ENCODE measurements around the gene PHAF1. TPM values are rescaled to one million over a fixed set of nuclear protein-coding genes. Genes with fewer than 3 reads are reported as not detected.

Gene PHAF1
- total and polyA plus RNA-seq, 4 donors, result 26.6 to 42.4 (median 28.4) TPM

GRCh38 chr16:67169011-67169451, 59.3 kb downstream of the PHAF1 start:
- no peak for TF ChIP-seq TAF1 (conservative IDR thresholded peaks at IDR 0.05)
- no peak for TF ChIP-seq GABPA (IDR thresholded peaks at IDR 0.05 in 1 of 2, conservative IDR thresholded peaks at IDR 0.05 in 1 of 2)
- no peak for DNase-seq (ENCODE audit: low spot score)
- H3K36me3 ChIP-seq (ENCODE audit: control insufficient read depth in 4 of 4, insufficient read depth in 3 of 4, low read depth in 1 of 4, low read length in 3 of 4), result peaks cover 0 to 2% (median 0%) of the 10 kb centered on the region in 4 donors
- WGBS, result 73% methylated on average over 9 of the region's 9 CpGs
- H3K4me1 ChIP-seq (ENCODE audit: control insufficient read depth in 4 of 4, insufficient read depth in 4 of 4, low read length in 3 of 4), result peaks cover 19 to 30% (median 24%) of the 10 kb centered on the region in 4 donors
- no peak overlapping the region for H3K27ac ChIP-seq (ENCODE audit: low read depth in 1 of 2, low read length in 2 of 2)
- H3K9me3 ChIP-seq (ENCODE audit: control insufficient read depth in 4 of 4, low read length in 3 of 4), result no peaks in the 10 kb centered on the region
- no peak overlapping the region for H3K9ac ChIP-seq (ENCODE audit: low read depth in 1 of 2, low read length in 2 of 2)
- no peak overlapping the region for H3K4me3 ChIP-seq (ENCODE audit: low read depth in 1 of 3, low read length in 3 of 3)
- no peaks in the 10 kb centered on the region for H3K27me3 ChIP-seq (ENCODE audit: control insufficient read depth in 4 of 4, insufficient read depth in 4 of 4, low read length in 3 of 4)

- Histone ChIP-seq H3K4me1 (ENCODE audit: control insufficient read depth in 4 of 4, insufficient read depth in 4 of 4, low read length in 3 of 4) (peaks cover 17 to 31% (median 24%) of the 10 kb centered on the region in 4 donors), H3K27ac (ENCODE audit: low read depth in 1 of 2, low read length in 2 of 2) (peak overlapping the region in 1 of 2 donors; percentile 36), H3K9me3 (ENCODE audit: control insufficient read depth in 4 of 4, low read length in 3 of 4) (no peaks in the 10 kb centered on the region), H3K4me3 (ENCODE audit: low read depth in 1 of 3, low read length in 3 of 3) (peak overlapping the region in 2 of 3 donors; percentile 49 to 60), H3K36me3 (ENCODE audit: control insufficient read depth in 4 of 4, insufficient read depth in 3 of 4, low read depth in 1 of 4, low read length in 3 of 4) (peaks cover 0 to 2% (median 0%) of the 10 kb centered on the region in 4 donors), H3K27me3 (ENCODE audit: control insufficient read depth in 4 of 4, insufficient read depth in 4 of 4, low read length in 3 of 4) (no peaks in the 10 kb centered on the region), H3K9ac (ENCODE audit: low read depth in 1 of 2, low read length in 2 of 2) (no peak overlapping the region)
- DNase-seq (ENCODE audit: low spot score), result no peak
- TF ChIP-seq CTCF (IDR thresholded peaks at IDR 0.05; ENCODE audit: low read depth, low read length, missing input control), result peak; percentile 25
- no peak for TF ChIP-seq YY1 (IDR thresholded peaks at IDR 0.05)
- WGBS, result 25% methylated on average over 24 of the region's 24 CpGs
These were observed 60.0 kb downstream of the PHAF1 start for GRCh38 chr16:67169642-67170167.

DNA sequence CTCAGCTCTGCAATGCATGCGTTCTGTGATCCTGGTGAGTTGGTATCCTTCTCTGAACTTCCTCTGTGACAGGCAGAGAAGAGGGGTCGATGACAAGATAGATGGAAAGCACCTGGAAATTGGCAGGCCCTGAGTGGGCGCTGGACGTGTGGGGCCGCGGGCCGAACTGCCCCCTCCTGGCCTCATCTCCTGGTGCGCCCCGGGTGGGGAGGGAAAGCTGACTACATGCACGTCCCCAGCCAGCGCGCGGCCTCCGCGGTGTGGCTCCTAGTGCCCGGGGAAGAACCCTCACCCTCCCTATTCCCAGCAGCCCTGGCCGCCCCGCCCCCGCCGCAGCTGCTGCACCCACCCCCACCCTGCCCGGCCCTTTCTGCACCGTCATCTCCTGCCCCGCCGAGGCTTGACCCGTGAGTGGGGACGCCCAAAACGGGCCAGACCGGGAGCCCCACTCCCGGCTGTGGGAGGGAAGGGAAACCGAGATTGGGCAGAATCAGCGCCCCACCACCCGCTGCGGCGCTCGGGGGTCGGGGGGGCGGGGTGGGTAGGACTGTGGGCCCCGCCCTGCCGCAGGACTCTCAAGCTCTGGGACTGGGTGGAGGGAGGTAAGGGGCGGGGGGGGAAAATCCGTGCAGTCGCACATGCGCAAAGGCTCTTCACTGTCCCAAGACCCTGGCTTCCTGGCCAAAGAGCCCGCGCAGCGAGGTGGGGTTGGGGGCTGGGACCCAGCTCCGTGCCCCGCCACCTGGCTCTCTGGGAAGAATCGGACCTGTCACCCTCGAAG, 60.6 kb downstream of the PHAF1 start, which contains the start of gene NOL3:
Gene NOL3 (plus strand): TSS at position 371 of the 781 bp plus-strand sequence.
- Histone ChIP-seq H3K9me3 (ENCODE audit: control insufficient read depth in 4 of 4, low read length in 3 of 4) (no peaks in the 10 kb centered on the region), H3K27me3 (ENCODE audit: control insufficient read depth in 4 of 4, insufficient read depth in 4 of 4, low read length in 3 of 4) (no peaks in the 10 kb centered on the region), H3K4me3 (ENCODE audit: low read depth in 1 of 3, low read length in 3 of 3) (peak within 1 kb of the TSS in 2 of 3 donors; percentile 49 to 60), H3K27ac (ENCODE audit: low read depth in 1 of 2, low read length in 2 of 2) (peak within 1 kb of the TSS in 1 of 2 donors; percentile 60), H3K4me1 (ENCODE audit: control insufficient read depth in 4 of 4, insufficient read depth in 4 of 4, low read length in 3 of 4) (peaks cover 11 to 27% (median 19%) of the 10 kb centered on the region in 4 donors), H3K9ac (ENCODE audit: low read depth in 1 of 2, low read length in 2 of 2) (peak within 1 kb of the TSS; percentile 13 to 65), H3K36me3 (ENCODE audit: control insufficient read depth in 4 of 4, insufficient read depth in 3 of 4, low read depth in 1 of 4, low read length in 3 of 4) (peaks cover 0 to 2% (median 0%) of the 10 kb centered on the region in 4 donors)
- peak; percentile 69 for DNase-seq (ENCODE audit: low spot score)
- TF ChIP-seq SP1 (IDR thresholded peaks at IDR 0.05), result peak; percentile 26
- TF ChIP-seq, protein P1, sequence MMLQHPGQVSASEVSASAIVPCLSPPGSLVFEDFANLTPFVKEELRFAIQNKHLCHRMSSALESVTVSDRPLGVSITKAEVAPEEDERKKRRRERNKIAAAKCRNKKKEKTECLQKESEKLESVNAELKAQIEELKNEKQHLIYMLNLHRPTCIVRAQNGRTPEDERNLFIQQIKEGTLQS (IDR thresholded peaks at IDR 0.05), result no peak
- TF ChIP-seq FOXA2 (IDR thresholded peaks at IDR 0.05), result no peak
- TF ChIP-seq RAD21 (IDR thresholded peaks at IDR 0.05), result no peak
- TF ChIP-seq NR2F2 (IDR thresholded peaks at IDR 0.05), result no peak
- no peak for TF ChIP-seq YY1 (IDR thresholded peaks at IDR 0.05)
- TF ChIP-seq CTCF (IDR thresholded peaks at IDR 0.05; ENCODE audit: low read depth, low read length, missing input control), result no peak
- WGBS, result 6% methylated on average over 50 of the region's 50 CpGs
